GM19099 (cell line): Measurements from ENCODE around the gene TXNDC15.

Experiments used
- POLR2A ChIP-seq: IDR thresholded peaks from 3 replicates; pipeline ENCODE4 v1.6.1; 2011; ENCODE audit warnings: low read depth; ENCODE audit not compliant: insufficient read length; ENCODE audit errors: extremely low read depth

TXNDC15 gene

DNA sequence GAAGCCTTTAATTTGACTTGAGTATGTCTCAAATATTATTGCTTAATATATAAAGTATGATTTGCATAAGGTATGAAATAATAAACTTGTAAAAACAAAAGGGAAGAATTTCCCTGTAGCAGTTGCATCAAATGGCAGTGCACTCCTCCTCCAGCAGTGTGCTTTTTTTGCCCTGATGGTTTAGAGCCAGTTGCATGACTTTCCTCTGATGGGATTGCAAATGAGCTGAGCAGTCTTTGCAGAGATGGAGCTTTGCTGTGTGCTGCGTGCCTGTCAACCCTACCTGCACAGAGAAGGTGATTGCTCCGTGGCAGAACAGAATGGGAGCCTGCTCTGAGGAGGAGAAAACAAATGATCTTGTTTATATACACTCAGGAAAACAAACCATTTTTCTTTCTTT lies 70.9 kb downstream of the TXNDC15 start:
- TF ChIP-seq POLR2A = no peak

DNA sequence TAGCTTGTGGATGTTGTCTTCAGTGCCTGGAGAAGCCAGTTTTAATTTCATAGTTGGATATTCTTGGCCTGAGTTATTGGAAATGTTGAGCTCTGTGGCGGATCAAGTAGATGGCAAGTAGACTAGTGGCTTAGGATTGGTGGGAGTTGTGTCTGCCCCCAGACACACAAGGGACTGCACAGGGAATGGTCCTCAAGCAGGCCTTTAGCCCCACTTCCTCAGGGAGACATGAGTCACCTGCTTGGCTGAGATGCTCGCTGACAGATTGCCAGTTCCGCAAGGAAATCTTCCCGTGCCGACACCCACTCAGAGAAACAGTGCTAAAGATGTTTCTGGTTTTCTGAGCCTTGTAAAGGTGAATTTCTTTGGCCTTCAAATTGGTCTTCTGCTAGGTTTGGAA lies 74.7 kb downstream of the TXNDC15 start:
- TF ChIP-seq POLR2A = no peak

DNA sequence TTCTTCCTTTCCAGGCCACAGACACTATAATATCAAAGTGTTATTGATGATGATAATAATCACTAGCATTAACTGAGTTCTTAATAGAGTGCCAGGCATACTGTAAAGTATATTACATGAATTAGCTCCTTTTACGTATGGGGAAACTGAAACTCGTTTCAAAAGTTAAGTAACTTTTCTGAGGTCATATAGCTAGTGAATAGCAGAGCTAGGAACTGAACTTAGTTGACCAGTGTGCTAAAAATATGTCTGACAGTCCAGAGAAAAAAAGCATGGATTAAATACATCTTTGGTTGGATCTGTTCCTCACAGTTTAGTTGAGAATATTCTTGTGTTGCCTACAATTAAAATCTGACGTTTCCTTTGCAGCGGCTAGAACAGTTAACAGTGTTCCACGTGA lies 75.1 kb downstream of the TXNDC15 start:
- TF ChIP-seq POLR2A = no peak
